HG03575 (cell line): ENCODE results near the gene IGSF8.

Experiments
- ATAC-seq: cut with Tn5 transposase; IDR thresholded peaks from one replicate; pipeline ENCODE4 v1.9.1; 2021; ENCODE audit not compliant: unreplicated experiment, insufficient number of reproducible peaks, low FRiP score; ENCODE audit errors: extremely low read depth

IGSF8 gene

DNA sequence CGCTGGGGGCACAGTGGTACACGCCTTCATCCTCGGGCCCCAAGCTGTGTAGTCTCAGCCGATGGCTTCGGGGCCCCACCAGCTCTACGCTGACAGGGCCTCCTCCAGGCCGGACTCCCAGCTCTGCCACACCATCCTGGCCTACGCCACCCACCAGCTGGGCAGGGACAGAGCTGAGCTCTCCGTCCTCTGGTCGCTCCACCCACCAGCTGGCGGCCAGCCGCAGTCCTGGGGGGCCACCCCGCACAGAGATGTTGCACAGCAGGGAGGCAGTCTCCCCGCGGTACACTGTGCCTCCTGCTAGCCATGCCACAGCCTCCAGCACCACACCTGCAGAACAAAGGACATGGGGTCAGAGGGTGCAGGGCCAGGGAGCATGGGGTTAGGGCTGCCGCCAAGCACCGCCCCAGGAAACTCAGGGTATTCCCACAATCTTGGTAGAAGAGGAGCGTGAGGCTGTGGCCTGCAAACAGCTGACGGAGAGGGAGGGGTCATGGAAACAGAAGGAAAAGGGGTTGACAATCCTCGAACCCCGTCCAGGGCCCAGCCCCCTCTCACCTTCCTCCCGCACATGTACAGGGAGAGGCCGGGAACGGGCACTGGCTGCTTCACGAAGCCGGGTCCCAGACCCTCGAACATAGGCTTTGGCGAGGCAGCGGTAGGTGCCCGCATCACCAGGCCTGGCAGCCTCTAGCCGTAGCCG, 5.9 kb downstream of the IGSF8 start:
- no peak for ATAC-seq

- no peak for ATAC-seq
These were observed 6.7 kb downstream of the IGSF8 start for GRCh38 chr1:160091666-160092223.

- ATAC-seq = no peak
These were observed 7.7 kb downstream of the IGSF8 start for GRCh38 chr1:160090760-160091159.

DNA sequence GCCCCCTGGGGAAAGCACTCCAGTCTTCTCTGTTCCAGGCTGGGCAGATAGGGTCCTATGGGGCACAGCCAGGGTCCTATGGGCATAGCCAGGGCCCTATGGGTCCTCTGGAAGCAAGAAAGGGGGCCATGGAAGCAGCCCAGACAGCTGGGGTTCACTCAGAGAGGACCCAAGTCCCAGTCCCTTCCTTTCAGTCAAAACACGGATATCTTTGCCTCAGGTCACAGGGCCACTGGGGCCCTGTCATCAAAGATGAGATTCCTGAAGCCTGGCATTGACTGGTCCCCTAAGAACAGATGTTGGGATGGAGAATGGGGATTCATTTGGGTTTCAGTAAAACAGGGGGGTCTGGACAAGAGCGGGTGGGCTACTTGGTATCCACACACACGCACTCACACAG, 8.5 kb downstream of the IGSF8 start:
- no peak for ATAC-seq

DNA sequence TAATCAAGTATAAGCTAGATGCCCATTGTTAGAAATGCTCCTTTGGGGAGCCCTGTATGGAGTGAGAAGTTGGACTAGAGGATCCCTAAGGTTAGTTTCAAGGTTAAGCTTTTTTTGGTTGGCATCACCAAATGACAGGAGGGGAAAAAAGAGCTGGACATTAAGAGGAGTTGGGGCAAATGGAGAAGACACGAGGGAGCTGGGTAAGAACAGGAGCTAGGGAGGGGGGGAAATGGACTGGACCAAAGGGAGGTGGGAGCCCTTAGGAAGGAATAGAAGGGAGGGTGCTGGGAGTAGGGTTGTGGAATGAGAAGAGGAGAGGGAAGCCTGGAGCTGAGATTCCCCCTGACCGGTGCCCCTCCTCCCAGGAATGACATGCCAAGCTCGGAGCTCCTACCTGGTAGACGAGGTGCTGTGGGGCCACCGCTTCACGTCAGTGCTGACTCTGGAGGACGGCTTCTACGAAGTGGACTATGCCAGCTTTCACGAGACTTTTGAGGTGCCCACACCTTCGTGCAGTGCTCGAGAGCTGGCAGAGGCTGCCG, 11.2 kb downstream of the IGSF8 start:
- ATAC-seq = no peak

DNA sequence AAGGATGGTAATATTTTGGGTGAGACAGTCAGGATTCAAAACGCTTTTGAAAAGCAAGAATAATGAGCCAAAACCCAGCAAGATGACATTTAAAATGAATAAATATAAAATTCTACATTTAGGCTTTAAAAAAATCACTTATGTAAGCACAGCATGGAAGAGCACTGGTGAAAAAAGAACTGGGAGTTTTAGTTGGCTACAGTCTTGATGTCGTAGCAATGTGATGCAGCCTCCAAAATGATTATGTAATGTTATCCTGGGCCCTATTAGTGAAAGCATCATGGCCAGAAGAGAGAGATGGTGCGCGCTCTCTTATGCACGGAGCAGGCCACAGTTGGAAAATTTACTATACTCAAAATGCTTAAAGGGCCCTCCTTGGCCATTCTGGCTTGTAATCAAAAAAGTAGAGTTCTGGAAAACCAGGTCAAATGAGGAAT, 11.9 kb downstream of the IGSF8 start:
- no peak for ATAC-seq

DNA sequence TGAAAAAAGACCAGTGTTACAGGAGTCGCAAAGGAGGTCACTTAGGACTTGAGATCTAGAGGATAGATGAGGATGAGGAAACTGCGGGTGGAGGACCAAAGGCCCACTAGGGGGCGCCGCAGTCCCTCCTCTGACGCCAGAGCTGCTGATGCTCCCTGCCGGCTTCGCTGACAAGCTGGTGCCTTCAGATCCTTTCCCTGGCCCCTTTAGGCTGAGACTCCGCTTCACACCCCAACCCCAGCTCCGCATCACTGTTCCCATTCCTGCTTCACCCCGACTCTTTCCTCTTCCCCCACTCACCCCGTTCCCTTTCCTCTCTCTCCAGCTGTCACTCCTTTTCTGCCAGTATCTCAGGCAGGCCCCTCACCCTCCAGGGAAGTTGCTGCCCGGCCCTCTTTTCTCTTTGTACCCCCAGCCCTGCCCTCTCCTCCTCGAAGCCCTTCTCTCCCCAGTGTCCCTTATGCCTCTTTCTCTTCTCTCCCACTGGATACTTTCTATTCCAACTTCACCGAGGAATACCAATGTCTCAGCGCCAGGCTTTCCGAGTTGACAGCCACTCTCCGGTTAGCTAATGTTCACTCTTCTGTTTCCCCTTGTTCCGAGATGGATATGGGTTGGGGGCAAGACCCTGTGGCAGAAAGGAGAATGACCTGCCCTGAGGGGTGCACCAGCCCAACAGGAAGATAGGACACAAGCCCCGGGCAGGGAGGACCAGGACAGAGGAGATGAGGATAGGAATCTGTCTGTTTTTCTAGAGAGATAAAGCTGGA, 12.5 kb downstream of the IGSF8 start:
- ATAC-seq = no peak

GRCh38 chr1:160084771-160085321, 13.6 kb downstream of the IGSF8 start:
- no peak for ATAC-seq

- no peak for ATAC-seq
These were observed 14.2 kb downstream of the IGSF8 start for GRCh38 chr1:160083968-160084770.

GRCh38 chr1:160082926-160083325, 15.5 kb downstream of the IGSF8 start:
- ATAC-seq = no peak

DNA sequence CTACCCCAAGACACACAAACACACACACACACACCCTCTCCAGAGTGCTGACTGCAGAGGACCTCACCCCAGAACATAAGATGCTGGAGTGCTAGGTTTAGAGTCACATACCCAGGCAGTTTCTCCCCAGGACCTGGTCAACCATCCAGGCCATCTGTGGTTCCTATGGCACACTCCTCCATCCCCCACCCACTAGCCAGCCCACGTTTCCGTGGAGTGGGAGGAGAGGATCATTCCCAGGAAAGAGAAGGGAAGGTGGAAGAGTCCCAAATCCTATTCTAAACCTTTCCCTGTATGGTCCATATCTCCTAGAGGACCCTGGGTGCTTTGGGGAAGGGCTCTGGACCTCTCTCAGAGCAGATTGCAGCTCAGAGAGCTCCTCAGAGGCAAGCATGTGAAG, 15.9 kb downstream of the IGSF8 start:
- ATAC-seq = no peak

- no peak for ATAC-seq
These were observed 17.0 kb downstream of the IGSF8 start, which contains the start of gene KCNJ9 for GRCh38 chr1:160081261-160081936. TSS of gene KCNJ9 (plus strand) at chr1:160081538. CDS start at chr1:160084031, 2,493 bp downstream.

GRCh38 chr1:160080381-160081100, 17.9 kb downstream of the IGSF8 start:
- no peak for ATAC-seq

DNA sequence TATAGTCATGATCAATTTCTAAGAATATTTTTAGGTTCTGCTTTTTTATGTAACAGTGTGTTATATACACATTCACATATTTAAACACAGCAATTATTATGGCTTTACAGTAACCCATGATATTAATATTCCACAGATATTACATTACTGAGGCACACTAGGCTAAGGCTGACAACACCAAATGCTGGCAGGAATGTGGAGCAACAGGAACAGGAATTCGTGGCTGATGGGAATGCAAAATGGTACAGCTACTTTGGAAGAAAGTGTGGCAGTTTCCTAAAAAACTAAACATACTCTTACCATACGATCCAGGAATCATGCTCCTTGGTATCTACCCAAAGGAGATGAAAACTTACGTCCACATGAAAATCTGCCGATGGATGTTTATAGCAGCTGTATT, 19.0 kb downstream of the IGSF8 start:
- ATAC-seq = no peak

- ATAC-seq = no peak
These were observed 19.8 kb downstream of the IGSF8 start for GRCh38 chr1:160078512-160079195.

GRCh38 chr1:160077486-160077885, 20.9 kb downstream of the IGSF8 start:
- no peak for ATAC-seq

DNA sequence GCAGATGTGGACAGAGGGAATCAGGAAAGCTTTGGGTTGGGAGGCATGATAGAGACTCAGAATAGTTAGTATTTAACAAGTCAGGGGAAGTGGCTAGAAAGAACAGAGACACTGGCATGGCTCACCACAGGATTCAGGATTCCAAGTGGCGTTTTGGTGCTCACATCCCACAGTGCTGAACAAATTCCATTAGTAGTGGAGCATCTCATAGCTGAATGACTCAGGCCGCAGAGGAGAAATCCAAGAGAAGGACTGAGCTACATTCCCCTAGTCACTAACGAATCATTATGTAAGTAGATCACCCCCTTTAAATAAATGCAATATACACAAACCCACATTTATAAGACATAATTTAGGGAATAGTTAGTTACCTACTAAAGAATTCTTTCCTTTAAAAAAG, 22.1 kb downstream of the IGSF8 start:
- no peak for ATAC-seq
